ENCODE results near the gene ZBTB16. TPM values are rescaled to one million over a fixed set of nuclear protein-coding genes. Genes with fewer than 3 reads are reported as not detected.

ZBTB16 gene
- total RNA-seq, 1 experiment from 2014 or later = not detected

DNA sequence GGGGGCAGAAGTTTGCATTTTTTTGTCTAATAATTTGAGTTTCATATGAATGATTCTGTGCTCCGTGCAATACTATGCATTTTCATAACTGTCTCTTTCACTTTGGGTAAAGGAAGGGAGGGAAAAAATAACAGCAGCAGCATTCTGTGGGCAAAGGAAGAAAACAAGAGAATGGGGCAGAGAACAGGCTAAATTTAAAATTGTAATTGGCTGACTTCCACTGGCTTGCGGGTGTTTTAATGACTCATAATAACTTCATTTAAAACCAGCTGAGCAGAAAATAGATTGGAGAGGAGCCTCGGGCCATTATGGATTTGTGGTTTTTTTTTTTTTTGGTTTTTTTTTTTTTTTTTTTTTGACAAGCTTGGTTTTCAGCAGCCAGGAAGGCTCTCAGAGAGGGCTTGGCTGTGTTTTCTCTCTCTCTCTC is 107.4 kb downstream of the ZBTB16 start:
- peak; percentile 57 for DNase-seq (ENCODE audit: low spot score)

DNA sequence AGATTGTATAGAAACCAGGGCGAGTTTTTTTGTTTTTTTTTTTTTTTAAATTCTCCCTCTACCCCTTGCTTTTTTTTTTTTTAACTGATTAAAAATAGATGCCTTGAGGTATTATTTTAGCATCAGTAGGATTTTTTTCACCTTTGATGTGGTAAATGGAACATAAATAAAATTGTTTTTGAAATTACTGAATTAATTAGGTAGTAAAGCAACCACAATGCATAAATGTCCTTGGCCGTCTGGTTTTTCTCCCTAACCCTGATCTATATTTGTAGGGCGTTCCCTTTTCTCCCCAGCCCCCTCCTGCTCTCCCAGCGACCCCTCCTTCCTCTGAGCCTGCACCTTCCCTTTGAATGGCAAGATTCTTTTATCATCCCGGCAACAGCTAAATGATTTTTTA is 107.8 kb downstream of the ZBTB16 start:
- DNase-seq (ENCODE audit: low spot score) = no peak

DNA sequence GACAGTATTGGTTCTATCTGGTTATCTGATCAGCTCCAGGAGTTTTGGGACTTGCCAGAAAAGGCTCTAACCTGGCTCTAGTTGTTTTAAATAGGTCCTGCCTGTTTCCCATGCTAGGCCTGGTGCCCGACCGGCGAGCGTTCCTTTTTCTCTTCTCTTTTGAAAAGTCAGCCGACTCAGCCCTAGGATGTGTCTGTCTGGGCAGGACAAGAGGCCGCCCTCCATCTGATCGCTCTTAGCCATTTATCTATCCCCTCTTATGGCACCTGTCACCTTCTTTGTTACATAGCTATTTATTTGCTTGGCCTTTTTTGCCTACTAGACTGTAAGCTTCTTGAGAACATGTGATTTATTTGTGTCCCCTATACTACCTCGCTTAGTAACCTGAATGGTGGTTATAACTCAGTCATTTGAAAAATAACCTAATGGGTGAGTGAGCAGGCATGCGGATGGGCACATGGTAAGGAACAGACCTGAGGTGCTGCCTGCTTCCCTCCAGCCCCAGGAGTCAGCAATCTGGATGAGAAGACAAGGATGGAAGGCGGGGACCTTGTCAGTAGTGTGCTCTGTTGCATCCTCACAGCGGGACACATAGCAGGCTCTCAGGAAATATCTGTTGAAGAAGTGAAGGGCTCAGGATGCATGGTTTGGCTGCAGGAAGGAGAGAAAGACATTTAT is 108.4 kb downstream of the ZBTB16 start:
- DNase-seq (ENCODE audit: low spot score) = no peak

DNA sequence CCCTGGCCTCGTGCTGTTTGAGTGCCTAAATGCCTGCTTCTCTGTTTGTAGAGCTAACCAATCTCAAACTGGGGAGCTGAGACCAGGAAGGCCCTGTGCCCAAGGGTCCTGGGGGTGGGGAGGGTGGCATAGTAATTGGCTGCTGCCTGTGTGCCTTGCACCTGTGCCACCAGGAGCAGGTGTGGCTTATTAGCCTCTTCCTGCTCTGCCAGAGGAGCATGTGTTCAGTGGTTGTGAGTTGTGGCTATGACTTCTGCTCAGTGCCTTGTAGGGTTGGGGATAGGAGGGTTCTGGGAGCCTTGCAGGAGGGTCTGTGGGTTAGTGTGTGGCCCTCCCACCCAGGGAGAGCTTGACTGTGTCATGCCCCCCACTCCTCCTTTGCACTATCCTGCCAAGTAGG is 109.2 kb downstream of the ZBTB16 start:
- no peak for DNase-seq (ENCODE audit: low spot score)

DNA sequence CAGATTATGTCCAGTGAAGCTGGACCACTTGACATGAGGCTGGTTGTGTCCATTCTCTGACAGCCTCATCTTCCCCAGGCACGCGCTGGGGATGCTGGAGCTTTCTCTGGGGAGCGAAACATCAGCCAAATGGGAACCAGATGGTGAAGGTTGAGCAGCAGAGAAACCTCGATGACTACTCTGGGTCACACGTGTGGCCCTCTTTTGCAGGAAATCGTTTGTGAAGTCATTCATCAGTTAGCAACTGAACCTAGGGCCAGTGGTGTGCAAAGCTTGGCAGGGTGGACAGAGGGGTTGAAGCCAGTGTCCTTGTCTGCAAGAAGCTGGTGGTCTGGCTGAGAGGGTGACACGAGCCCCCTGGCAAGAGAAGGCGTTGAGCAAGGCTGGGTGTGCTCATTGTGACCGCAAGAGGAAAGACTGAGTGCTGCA is 109.8 kb downstream of the ZBTB16 start:
- no peak for DNase-seq (ENCODE audit: low spot score)

DNA sequence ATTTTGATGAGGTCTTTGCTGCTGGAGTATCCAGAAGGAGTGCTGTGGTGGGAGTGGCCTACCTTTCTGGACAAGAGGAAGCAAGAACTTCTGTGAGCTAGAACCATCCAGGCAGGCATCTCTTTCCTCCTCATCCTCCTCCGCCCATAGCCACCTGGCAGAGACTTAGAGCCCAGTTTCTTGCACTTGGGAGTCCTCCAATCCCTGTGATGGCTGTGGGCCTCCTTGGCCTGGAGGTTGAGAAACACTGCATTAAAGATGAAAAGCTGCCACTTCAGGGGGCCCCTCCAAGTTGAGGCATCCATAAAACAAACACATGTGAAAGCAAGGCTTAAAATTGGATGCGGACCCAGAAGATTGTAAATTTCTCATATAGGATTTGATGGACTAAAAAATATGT is 110.3 kb downstream of the ZBTB16 start:
- no peak for DNase-seq (ENCODE audit: low spot score)

DNA sequence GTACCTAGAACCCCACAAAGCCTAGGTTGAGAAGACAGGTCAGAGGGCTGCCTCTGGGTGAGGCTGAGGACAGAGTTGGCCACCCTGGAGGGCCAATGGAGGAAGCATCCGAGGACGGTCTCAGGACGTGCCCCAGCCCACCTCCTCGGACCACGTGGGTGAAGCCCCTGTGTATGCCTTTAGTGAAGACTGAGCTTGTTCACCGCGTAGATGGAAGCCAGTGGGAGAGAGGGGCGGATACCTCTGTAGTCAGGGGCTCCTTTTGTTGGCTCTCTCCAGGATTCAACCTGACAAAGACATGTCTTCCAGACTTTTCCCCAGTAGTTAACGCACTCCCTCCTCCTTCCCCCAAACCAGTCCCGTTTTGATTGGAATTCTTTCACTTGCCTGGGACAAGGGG is 110.7 kb downstream of the ZBTB16 start:
- no peak for DNase-seq (ENCODE audit: low spot score)

DNA sequence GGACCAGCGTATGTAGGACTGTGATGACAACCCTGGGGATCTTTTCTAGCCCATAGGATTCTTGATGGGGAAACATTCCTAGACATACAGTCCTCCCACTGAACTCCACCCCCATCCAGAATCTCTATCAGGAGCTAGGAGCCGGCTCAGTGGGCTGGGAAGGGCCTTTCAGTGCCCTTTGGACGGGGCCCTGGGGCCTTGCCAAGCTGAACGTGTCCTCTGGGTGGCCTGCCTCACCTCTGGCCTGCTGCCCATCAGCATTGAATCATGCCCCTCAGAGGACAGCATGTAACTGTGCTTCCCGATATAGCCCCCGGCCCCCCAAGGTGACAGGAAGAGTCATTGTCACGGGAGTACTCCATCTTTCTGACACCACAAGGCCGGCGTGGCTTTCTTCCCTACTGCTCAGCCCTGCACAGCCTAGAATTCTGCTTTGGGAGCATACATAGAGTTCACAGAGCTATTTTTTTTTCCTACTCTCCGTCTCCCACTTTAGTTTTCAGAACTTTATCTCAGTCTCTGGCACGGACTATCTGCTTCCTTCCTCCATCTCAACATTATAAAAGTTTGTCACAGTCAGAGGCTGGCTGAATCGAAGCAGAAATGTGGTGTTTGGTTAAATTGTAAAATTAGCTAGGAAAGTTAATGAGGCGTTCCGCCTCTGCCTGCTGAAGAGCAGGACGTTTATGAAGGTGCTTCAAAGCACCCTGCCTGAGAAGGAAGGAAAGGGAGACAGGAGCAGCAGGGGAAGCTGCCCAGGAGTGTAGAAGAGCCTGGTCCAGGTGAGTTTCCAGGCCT is 111.9 kb downstream of the ZBTB16 start:
- no peak for DNase-seq (ENCODE audit: low spot score)

DNA sequence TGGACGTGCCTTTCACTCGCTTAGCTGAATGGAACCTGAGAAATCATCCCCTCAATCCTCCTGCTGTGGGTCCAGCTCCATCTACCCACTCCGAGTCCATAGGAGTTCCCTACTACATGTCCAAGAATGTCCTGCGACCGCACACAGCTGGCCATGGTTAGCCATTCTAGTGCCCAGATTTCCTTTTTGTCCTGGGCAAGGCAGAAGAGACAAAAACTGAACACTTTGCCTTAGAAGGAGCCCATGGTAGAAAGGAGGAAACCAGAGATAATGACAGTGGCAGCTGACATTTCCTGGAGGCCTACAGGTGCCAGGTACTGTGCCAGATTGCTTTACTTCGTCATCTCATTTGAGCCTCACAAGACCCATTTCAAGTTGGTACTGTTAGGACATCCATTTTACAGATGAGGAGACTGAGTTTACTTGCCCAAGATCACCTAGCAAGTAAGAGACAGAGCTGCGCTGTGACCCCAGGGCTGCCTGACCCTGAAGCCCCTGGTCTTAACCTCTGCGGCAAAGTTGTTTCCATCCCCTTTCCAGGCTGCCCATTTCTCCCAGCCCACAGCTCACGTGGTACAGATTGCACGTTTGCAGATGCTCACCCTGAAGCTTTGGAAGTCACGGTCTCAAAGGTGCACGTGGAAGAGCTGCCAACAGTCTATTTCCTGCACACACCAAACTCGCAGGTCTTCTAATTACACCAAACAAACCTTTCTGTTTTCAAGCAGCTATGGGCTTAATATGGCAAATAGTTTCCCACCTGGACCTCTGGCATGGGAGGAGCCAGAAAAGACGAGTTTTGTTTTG is 112.7 kb downstream of the ZBTB16 start:
- DNase-seq (ENCODE audit: low spot score) = no peak

DNA sequence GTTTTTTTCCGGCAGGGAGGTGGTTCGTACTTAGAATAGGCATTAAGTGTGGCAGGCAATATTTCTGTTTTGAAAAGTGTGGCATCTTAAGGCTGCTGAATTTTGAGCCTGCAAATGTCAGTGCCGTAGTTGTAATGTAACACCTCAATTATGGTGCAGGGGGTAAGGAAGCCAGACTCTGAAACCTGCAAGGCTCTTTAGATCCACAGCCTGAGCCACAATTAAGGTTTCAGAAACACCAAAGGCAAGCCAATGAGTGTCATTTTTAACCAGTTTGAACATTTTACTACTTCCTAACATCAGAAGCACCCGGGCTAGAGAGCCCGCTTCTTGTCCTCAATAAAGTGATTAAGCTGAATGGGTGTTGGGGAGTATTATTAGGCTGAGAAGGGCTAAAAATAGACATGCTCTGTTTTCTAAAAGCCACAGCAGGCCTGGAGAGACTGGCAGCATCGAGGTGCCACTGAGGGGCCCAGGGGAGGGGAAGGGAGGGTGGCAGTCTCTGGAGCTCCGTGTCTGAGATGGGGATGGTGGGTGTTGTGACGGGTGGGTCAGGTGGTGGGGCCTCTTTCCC is 113.4 kb downstream of the ZBTB16 start:
- DNase-seq (ENCODE audit: low spot score) = no peak

DNA sequence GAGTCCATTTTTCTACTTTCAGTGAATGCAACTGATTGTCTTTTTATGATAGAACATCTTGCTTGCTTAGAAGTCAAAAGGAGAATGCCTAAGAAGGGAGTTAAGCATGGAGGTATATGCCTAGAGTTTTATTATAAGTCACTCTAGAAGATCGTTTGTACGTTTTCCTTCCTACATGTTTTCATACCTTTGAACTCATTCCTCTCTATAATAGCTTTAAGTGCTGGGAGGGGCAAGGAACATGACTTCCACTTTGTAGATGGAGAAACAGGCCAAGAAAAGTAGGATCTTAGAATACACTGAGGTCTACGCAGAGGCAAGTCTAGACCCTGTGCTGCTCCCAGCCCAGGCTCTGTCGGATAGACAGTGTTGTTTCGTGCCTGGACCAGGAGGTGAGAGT is 114.3 kb downstream of the ZBTB16 start:
- no peak for DNase-seq (ENCODE audit: low spot score)

DNA sequence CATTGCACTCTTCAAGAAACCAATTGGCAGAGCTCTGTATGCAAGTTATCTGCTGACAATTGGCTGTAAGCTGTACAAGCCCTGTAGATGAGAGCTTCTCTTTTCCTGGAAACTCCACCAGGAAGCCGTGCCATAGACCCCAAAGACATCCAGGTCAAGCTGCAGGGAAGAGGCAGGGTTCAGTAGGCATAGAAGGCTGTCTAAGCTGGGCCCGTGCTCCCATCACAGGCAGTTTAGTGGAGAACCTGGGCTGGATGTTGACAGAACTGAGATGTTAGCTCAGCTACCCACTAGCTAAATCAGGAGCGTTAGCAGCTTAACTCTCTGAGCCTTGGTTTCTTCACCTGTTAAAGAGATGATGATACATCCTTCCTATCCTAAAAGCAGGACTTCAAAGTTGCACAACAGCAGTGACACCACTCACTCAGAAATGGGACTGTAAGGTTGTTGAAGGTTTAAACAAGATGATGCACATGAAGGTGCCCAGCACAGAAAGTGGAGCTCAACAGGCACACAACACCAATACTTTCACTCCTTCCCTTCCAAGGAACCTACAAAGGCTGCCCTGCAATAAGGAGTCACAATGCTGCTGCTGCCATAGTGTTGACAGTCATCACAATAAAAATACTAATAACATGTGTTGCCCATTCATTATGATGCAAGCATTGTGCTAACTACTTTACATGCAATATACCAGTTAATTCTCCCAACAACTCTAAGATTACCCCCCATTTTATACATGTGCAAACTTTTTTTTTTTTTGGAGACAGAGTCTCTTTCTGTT is 115.4 kb downstream of the ZBTB16 start:
- no peak for DNase-seq (ENCODE audit: low spot score)

DNA sequence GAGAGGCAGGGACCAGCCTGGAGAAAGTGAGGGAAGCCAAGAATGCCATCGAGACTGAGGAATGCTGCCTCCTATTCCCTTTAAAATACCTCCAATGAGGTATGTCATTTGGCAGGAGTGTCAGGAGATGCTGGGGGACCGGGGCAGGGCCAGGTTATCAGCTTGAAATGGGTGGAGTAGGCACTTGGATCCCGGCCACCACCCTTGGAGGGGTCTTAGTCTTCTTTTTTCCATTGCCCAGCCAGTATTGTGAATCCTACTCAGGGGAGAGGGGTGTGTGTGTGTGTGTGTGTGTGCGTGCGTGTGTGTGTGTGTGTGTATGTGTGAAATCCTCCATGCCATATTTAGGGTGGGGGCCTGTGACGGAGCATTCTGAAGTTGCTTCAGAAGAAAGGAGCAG is 116.2 kb downstream of the ZBTB16 start:
- DNase-seq (ENCODE audit: low spot score) = no peak

DNA sequence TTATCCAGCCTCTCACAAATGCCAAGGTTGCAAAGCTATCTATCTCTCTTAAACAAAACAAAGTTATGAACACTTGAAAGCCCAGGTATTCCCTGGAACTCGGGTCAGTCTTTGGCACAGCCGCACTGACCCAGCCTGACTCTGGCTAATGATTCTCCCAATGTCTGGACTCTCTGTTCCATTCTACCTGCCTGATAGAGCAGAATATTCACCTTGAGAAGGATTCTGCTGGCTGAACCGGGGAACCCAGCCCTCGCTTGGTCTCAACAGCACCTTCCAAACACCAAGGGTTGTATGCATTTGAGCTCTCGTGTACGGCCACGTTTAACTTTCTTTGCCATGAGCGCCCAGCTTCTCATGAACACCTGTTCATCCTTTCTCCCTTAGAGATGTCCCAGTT is 116.8 kb downstream of the ZBTB16 start:
- no peak for DNase-seq (ENCODE audit: low spot score)

DNA sequence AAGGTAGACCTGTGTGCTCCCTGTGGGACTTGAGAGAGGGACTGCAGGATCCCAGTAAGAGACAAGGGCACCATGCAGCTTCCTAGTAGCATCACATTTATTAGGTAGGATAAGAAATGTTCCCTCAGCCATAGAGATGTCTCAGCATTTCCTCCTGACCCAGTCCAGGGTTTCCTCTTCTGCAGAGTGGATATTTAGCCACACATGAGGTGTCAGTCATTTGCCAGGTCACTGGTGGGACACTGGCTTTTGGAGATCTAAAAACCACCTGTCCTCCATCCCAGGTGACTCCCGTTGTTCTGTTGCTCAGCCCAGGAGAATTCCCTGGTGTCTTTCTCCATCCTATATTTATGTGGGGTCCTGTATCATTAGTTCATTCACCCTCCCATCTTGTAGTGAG is 119.1 kb downstream of the ZBTB16 start:
- no peak for DNase-seq (ENCODE audit: low spot score)

DNA sequence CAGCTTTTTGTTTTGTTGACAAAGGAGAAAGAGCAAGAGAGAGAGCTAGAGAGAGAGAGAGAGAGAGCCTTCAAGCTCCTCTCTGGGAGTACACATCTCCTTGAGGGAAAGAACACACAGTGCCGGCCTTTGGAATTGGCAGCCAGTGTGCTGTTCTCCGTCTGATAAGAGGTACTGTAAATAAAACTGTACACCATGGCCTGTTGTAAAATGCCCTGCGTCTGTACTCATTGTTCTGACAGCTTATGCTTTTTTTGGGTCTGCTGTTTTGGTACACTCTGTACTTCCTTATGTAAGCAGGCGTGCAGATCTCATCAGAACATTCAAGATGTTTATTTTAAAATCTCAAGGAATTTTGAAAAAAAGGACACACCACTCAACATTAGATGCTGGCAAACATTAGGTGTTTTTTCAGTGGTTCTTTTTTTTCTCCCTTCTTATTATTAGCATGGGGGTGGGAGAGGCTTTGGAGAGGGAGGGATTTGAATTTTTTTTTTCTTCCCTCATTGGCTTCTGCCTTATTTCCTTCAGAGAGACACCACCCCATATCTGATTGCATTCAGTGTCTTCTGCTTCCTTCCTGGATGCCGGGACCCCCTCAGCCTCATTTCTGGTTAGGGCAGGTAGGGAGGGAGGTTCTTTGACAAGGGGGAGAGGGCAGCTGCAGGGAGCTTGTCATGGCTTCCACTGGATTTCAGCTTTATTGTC is 119.9 kb downstream of the ZBTB16 start:
- no peak for DNase-seq (ENCODE audit: low spot score)

DNA sequence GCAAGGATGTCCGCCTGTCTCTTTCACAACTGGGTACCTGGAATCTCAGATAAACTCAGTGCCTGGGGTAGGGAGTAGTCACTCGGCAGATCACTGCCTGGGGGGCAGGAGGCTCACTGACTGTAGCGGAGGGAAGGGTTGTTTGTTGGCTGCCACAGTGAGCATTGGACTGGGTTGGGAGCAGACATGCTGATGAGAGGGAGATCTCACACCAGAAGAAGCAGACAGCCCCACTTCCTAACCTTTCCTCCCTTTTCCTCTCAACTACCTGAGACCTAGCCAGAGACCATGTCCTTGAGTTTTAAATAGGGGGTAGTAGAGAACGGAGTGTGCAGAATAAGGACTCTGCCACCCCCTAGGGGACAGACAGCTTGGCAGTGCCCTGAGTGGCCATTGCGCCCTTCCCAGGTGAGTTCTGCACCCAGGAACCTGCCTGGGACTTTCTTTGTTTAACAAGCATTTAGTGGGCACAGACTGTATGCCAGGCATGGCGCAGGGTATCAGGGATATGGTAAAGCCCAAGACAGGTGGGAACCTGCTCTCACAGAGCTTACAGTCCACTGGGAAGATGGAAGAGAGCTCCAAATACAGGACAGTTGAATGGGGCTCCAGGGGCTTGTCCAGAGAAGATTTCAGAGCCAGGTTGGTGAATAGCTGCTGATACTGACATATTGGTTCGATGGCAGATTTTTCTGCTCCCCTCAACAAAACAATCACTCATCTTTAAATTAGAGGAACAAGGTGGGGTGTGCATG is 121.0 kb downstream of the ZBTB16 start:
- no peak for DNase-seq (ENCODE audit: low spot score)

DNA sequence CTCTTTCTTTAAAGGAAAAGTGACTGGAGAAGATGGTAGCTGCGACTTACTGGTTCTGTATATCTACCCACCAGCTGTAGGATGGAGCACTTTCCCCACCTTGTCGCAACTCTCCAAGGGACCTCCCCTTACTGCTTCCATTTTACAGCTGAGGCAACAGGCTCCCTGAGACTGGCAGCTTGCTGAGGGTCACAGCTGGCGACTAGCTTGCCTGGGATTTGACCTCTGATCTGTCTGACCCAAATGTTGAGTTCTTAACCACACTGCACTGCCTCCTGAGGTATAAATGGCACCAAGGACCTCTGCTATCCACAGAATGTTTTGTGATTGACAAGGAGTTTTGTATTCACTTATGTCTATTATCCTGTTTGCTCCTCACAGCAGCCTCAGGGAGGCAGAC is 121.7 kb downstream of the ZBTB16 start:
- DNase-seq (ENCODE audit: low spot score) = no peak

DNA sequence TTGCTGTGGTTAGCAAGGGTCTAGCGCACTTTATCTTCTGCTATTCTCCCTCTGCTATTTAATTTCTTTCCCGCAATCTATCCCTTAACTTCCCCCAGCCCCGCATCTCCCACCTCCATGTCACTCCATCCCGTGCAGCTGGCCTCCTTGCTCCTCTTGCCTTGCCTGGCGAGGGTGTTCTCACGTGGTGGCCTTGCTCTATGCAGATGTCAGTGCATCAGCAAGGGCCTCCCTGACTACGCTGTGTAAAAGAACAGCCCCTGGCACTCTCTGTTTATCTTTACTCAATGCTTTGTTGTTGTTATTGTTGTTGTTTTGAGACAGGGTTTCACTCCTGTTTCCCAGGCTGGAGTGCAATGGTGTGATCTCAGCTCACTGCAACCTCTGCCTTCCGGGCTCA is 122.2 kb downstream of the ZBTB16 start:
- DNase-seq (ENCODE audit: low spot score) = no peak

DNA sequence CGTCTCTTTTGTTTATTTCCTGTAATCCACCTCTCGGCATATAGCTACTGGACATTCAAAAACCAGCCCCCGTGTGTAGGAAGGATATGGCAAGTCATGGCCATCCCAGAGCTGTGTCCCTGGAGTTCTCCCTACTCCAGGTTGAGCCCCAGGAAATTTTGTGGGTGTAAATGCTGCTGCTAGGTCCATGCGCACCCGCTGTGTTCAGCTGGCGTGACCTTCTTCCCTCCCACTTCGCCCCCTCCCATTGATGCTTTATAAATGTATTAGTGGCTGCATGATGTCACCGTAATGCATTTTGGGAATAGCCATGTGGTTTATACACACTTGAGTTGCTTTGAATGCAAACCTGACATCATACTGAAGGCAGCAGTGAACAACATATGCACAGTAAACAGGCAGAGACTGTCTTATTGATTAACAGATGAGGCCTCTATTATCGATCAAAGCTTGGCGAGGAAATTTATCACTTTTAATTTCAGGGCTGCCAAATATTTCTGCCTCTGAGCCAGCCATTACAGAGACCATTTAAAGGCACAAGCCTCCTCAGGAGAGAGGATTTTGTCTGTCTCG is 123.0 kb downstream of the ZBTB16 start:
- DNase-seq (ENCODE audit: low spot score) = no peak

All from A172 (cell line).